Stimulated activated CD8-positive, alpha-beta memory T cell treated with anti-CD3 and anti-CD28 coated beads, Interleukin-4, amount 100 ng/mL, for 4 hours (primary cell): ENCODE data around the gene ACOX3.
"Not testable (repeated sequence)": the region's sequence is repeated elsewhere in the genome, so short reads cannot be mapped to it uniquely, and the experiment has no call there.

Source experiments
- DNase-seq, 2 donors: peaks; one replicate each; pipeline ENCODE4 v3.0.0-alpha.2; 2020; ENCODE audit warnings: low read depth in 2 of 2, low spot score in 1 of 2

Gene ACOX3

GRCh38 chr4:8342651-8343261, 97.8 kb downstream of the ACOX3 start:
- no peak for DNase-seq

- DNase-seq: no peak
These were observed 98.8 kb downstream of the ACOX3 start for GRCh38 chr4:8341691-8342090.

- not testable (repeated sequence) for DNase-seq
These were observed 99.2 kb downstream of the ACOX3 start for GRCh38 chr4:8341281-8341680.

GRCh38 chr4:8340781-8341241, 99.7 kb downstream of the ACOX3 start:
- no peak for DNase-seq

- DNase-seq: no peak
These were observed 102.1 kb downstream of the ACOX3 start for GRCh38 chr4:8338351-8338961.

- DNase-seq: no peak
These were observed 104.0 kb downstream of the ACOX3 start for GRCh38 chr4:8336412-8337075.

- DNase-seq: no peak
These were observed 104.7 kb downstream of the ACOX3 start for GRCh38 chr4:8335848-8336247.

- DNase-seq: no peak
These were observed 105.6 kb downstream of the ACOX3 start for GRCh38 chr4:8334786-8335460.

GRCh38 chr4:8333726-8334460, 106.6 kb downstream of the ACOX3 start:
- DNase-seq: no peak

GRCh38 chr4:8332891-8333331, 107.6 kb downstream of the ACOX3 start:
- DNase-seq: no peak

- no peak for DNase-seq
These were observed 108.3 kb downstream of the ACOX3 start for GRCh38 chr4:8332038-8332857.

GRCh38 chr4:8331575-8331955, 109.0 kb downstream of the ACOX3 start:
- no peak for DNase-seq

- DNase-seq: no peak
These were observed 109.5 kb downstream of the ACOX3 start for GRCh38 chr4:8330821-8331574.

- DNase-seq: no peak
These were observed 110.4 kb downstream of the ACOX3 start for GRCh38 chr4:8329859-8330761.

- no peak for DNase-seq
These were observed 111.0 kb downstream of the ACOX3 start for GRCh38 chr4:8329560-8329858.

- DNase-seq: no peak
These were observed 111.5 kb downstream of the ACOX3 start for GRCh38 chr4:8328866-8329559.

- DNase-seq: no peak
These were observed 112.1 kb downstream of the ACOX3 start for GRCh38 chr4:8328456-8328855.

GRCh38 chr4:8326206-8326605, 114.3 kb downstream of the ACOX3 start:
- no peak for DNase-seq
